GM12874 (cell line): ENCODE results near the gene ZCCHC17.

Experiments used
- CTCF ChIP-seq: IDR thresholded peaks from 2 replicates; pipeline ENCODE4 v1.5.1; 2011; ENCODE audit warnings: low read depth, mild to moderate bottlenecking, control low read depth, low read length, moderate library complexity; ENCODE audit not compliant: insufficient read depth

Gene ZCCHC17

GRCh38 chr1:31364561-31365250 lies 67.9 kb downstream of the ZCCHC17 start:
- no peak for TF ChIP-seq CTCF

DNA sequence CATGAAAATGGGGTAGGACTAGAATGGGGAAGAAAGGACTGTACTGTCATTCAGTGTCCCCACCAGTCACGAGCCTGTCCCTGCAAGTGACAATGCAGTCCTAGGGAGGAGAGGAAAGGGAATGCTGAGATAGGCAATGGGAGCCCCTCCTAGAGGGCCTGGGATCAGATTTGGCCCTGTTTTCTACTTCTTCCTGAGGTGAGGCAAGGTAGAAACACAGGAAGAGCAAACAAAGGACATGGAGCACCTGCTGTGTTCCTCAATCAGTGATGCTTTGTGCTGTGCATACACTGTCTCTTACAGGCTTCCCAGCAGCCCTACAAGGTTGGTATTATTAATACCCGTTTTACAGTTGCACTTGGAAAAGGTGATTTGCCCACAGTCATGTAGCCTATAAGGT lies 70.0 kb downstream of the ZCCHC17 start:
- TF ChIP-seq CTCF: no peak

DNA sequence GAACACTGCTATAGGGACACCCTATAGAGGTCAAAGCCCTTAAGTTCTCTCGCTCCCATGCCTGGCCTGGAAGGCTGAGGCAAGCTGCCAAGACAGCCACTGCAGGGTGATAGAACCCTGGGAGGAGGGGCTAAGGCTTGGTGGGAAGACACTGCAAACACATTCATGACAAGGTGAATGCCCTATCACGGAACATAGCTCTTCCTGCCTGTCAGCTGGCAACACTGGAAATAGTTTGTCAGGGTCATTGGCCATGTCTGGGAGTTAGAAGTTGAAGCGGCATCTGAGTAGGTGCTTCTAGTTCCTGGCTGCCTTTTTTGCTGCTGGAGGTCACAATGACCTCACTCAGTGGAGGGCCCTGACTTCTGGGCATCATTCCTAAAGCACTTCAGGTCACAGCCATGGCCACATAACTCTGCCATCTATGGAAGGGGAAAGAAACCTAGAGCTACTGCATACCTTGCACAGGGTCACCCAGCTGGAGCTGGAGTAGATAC lies 71.8 kb downstream of the ZCCHC17 start:
- TF ChIP-seq CTCF: no peak

- no peak for TF ChIP-seq CTCF
These were observed 73.2 kb downstream of the ZCCHC17 start for GRCh38 chr1:31370021-31370420.

- no peak for TF ChIP-seq CTCF
These were observed 73.7 kb downstream of the ZCCHC17 start for GRCh38 chr1:31370565-31370964.

DNA sequence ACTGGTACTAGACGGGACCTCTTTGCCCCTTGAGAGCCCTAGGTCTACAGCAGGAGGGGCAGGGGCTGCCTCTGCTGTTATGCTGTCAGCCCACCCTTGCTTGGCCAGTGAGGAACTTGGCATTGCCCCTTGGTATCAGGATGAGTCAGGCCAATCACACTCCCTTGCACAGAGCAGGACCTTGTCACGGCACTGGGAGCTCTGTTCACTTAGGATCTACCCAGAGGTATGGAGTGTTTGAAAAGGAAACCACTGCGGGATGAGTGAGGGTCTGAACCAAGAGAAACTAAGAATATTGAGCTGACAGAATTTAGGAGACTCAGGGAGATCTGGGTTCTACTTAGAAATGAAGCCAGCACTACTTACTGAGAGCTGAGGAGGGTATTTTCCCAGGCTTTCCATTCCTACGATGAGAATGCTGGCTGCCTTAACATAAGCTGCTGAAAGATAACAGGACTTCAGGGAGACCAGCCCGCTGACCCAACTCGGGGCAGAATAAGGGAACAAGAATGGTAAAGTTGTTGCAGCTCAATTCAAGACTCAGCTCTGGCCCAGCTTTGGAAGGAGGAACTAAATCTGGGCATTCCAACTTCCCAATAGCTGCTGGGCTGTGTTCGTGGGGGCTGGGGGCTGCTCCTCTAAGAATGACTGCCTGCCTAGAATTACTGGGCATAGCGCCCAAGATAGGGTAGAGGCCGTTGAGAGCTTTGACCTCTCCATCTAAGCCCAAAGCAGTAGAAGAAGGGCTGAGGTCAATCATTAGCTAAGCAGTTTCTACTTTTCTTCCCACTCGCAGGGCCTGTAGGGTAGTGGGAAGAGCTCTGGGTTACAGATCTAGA lies 74.5 kb downstream of the ZCCHC17 start:
- no peak for TF ChIP-seq CTCF

DNA sequence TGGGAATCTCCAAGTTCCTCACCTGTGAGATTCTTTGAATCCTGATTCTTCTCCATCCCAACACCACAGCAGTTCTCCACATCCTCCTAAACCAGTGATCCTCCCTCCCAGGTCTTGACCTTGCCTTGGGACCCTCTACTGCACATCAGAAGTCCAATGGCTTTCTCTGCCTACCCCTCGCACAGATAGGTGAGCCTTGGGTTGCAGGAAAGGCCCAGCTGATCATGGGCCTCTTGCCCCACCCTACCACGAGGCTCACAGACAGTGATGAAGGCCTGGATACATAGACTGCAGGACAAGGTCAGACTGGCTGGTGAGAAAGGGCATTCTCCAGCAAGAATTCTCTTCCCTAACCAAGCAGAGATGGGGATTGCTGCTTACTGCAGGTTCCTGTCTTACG lies 75.2 kb downstream of the ZCCHC17 start:
- TF ChIP-seq CTCF: no peak
